Left lung (tissue), 10 donors: Measurements from ENCODE around the gene EIF6. TPM values are rescaled to one million over a fixed set of nuclear protein-coding genes. Genes with fewer than 3 reads are reported as not detected.

Experiments
- ATAC-seq: fragments of 200-7000 bp; cut with Tn5 transposase; one replicate; pipeline ENCODE4 v1.9.1; 2020; ENCODE audit warnings: moderate library complexity
- DNase-seq, 4 donors: peaks; one replicate each; pipeline ENCODE4 v3.0.0-alpha.2; 2013 to 2020
- H3K27ac ChIP-seq, 2 donors: fragments of 200-600 bp; sonication (generic) in 1 of 2; one replicate each; pipeline versions ENCODE4 v1.5.0 to v1.8.0; 2020 to 2021
- H3K27me3 ChIP-seq, 2 donors: fragments of 200-600 bp; sonication (generic) in 1 of 2; one replicate each; pipeline versions ENCODE4 v1.5.0 to v1.8.0; 2020 to 2021
- H3K36me3 ChIP-seq, 2 donors: fragments of 200-600 bp; sonication (generic) in 1 of 2; one replicate each; pipeline versions ENCODE4 v1.5.0 to v1.8.0; 2020 to 2021
- H3K4me1 ChIP-seq, 2 donors: fragments of 200-600 bp; one replicate each; pipeline ENCODE4 v1.8.0; 2021
- H3K4me3 ChIP-seq, 2 donors: fragments of 200-600 bp; sonication (generic) in 1 of 2; one replicate each; pipeline versions ENCODE4 v1.5.0 to v1.8.0; 2020 to 2021; ENCODE audit warnings: mild to moderate bottlenecking in 1 of 2
- H3K9me3 ChIP-seq, 2 donors: fragments of 200-600 bp; sonication (generic) in 1 of 2; one replicate each; pipeline versions ENCODE4 v1.5.0 to v1.8.0; 2020 to 2021
- intact Hi-C, 2 donors: fragments of 100-400 bp; cut with DNase I; formaldehyde crosslinking; loops; one replicate each; pipeline versions ENCODE4 v1.11.2 to v1.14.2; 2022
- polyA plus RNA-seq, 6 donors: library from polyadenylated mRNA; unstranded; fragments of 120-200 nt; gene quantifications; one replicate each; pipeline ENCODE4 v1.2.1, GENCODE V29; 2013; ENCODE audit not compliant: insufficient read length in 6 of 6
- total RNA-seq, 2 donors: library from RNA; stranded (reverse); fragmentation: NEBNext Ultra II Directional; extraction: Animal tissue kit (Norgen Biotek cat#: 25700); gene quantifications; one replicate each; pipeline ENCODE4 v1.2.1, GENCODE V29; 2021
- TF ChIP-seq, protein P1 (sequence below), 2 donors: fragments of 200-600 bp; sonication (generic) in 1 of 2; IDR thresholded peaks; one replicate each; pipeline versions ENCODE4 v1.5.0 to v1.8.0; 2021; ENCODE audit warnings: antibody characterized with exemption in 2 of 2
- donor health status: DM: no; HTN: yes; CAD: no.
- donor health status: DM: no; HTN: no; CAD: no.

EIF6 gene
- total and polyA plus RNA-seq, 8 donors: 95.6 to 111 (median 107) TPM

DNA sequence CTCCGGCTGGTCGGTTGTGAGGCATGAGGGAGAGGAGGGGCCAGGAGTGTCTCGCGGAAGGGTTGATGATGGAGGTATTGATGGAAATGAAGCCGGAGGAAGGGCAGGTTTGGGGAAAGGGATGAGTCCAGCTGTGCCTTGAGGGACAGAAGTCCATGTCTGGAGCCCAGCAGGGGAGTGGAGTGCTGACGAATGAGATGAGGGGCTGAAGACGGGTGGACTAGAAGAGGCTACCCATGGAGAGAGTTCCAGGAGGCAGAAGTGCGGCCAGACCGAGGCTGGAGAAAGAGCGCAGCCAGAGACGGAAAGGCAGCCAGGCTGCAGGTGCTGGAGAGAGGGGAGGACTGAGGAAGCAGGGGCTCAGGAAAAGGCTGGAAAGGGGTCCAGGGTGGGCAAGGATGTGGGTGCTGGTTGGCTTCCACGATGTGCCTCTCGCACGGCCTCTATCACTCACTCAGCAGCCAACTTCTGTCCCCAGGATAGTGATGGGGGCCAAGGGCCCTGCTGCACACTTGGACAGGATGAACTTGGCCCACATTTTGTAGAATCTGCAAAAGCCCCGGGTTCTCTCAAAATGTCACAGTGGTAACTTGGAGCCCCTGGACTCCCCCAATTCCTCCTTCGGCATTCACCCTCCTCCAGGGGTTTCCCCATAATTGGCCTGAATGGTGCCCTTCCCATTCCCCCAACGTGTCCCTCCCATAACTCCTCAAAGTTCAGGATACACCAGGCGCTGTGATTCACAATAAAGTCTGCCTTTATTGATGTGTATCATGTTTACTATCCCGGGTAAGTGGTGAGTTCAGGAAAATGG is 627 bp upstream of the EIF6 start:
- intact Hi-C loops: no loop called here
- DNase-seq: no peak
- ATAC-seq: peak; percentile 5

DNA sequence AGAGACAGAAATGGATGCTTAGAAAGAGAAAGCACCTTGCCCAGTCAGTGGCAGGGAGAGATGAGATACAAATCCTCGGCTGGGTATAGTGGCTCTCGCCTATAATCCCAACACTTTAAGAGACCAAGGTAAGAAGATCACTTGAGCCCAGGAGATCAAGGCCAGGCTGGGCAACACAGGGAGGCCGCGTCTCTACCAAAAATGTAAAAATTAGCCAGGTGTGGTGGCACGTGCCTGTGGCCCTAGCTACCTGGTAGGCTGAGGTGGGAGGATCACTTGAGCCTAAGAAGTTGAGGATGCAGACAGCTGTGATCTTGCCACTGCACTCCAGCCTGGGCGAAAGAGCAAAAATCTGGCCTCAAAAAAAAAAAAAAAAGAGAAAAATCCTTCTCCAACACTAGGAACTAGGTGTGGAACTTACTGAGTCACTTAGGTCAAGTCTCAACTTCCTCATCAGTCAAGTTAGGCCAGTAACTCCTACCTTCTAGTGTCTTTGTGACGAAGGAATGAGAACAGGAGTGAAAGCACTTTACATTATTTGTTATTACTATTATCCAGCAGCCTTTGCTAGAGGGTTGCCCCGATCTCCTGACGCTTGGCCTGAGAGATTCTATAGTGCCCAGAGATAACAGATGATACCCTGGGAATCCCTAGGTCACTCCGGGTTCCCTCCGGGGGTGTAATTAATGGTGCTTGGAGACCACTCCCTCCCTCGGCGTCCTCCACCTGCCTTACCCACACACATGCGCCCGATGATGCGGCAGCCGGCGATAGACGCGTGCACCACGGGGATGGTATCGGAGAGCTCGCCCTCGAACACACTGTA is 918 bp downstream of the EIF6 start:
- no peaks in the 10 kb centered on the region for H3K9me3 ChIP-seq
- no peak for DNase-seq
- H3K36me3 ChIP-seq: peaks cover 0 to 37% of the 10 kb centered on the region in 2 donors
- H3K4me1 ChIP-seq: peaks cover 10 to 25% of the 10 kb centered on the region in 2 donors
- H3K27ac ChIP-seq: peak overlapping the region; percentile 84 to 85
- intact Hi-C loops: no loop called here
- TF ChIP-seq, protein P1, sequence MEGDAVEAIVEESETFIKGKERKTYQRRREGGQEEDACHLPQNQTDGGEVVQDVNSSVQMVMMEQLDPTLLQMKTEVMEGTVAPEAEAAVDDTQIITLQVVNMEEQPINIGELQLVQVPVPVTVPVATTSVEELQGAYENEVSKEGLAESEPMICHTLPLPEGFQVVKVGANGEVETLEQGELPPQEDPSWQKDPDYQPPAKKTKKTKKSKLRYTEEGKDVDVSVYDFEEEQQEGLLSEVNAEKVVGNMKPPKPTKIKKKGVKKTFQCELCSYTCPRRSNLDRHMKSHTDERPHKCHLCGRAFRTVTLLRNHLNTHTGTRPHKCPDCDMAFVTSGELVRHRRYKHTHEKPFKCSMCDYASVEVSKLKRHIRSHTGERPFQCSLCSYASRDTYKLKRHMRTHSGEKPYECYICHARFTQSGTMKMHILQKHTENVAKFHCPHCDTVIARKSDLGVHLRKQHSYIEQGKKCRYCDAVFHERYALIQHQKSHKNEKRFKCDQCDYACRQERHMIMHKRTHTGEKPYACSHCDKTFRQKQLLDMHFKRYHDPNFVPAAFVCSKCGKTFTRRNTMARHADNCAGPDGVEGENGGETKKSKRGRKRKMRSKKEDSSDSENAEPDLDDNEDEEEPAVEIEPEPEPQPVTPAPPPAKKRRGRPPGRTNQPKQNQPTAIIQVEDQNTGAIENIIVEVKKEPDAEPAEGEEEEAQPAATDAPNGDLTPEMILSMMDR (IDR thresholded peaks at IDR 0.05): no peak
- peak; percentile 21 for ATAC-seq
- no peaks in the 10 kb centered on the region for H3K27me3 ChIP-seq
- H3K4me3 ChIP-seq: peak overlapping the region; percentile 97 to 99

More for the DNA sequence above, 627 bp upstream of the EIF6 start:
- H3K27ac ChIP-seq: peak overlapping the region; percentile 84 to 85
- peaks cover 0 to 22% of the 10 kb centered on the region in 2 donors for H3K36me3 ChIP-seq
- H3K4me1 ChIP-seq: peaks cover 10 to 22% of the 10 kb centered on the region in 2 donors
- TF ChIP-seq, protein P1 (IDR thresholded peaks at IDR 0.05): no peak
- H3K4me3 ChIP-seq: peak overlapping the region; percentile 97 to 99
- H3K9me3 ChIP-seq: no peaks in the 10 kb centered on the region
- H3K27me3 ChIP-seq: no peaks in the 10 kb centered on the region

DNA sequence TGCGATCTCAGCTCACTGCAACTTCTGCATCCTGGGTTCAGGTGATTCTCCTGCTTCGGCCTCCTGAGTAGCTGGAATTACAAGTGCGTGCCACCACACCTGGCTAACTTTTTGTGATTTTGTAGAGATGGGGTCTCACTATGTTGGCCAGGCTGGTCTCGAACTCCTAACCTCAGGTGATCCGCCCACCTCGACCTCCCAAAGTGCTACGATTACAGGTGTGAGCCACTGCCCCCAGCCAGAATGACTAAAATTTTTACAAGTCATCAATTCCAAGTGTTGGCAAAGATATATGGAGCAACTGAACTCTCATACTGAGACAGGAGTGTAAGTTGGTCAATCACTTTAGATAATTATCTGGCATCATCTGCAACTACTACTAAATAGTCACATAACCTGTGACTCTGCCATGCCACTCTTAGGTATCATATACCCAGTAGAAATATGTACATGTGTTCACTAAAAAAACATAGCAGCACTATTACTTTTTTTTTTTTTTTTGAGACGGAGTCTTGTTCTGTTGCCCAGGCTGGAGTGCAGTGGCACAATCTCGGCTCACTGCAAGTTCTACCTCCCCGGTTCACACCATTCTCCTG is 3.0 kb downstream of the EIF6 start:
- peaks cover 15 to 38% of the 10 kb centered on the region in 2 donors for H3K4me1 ChIP-seq
- H3K36me3 ChIP-seq: peaks cover 0 to 42% of the 10 kb centered on the region in 2 donors
- TF ChIP-seq, protein P1 (IDR thresholded peaks at IDR 0.05): no peak
- no peaks in the 10 kb centered on the region for H3K27me3 ChIP-seq
- no peak overlapping the region for H3K4me3 ChIP-seq
- intact Hi-C loops: no loop called here
- DNase-seq: no peak
- ATAC-seq: no peak
- H3K27ac ChIP-seq: no peak overlapping the region
- no peaks in the 10 kb centered on the region for H3K9me3 ChIP-seq

DNA sequence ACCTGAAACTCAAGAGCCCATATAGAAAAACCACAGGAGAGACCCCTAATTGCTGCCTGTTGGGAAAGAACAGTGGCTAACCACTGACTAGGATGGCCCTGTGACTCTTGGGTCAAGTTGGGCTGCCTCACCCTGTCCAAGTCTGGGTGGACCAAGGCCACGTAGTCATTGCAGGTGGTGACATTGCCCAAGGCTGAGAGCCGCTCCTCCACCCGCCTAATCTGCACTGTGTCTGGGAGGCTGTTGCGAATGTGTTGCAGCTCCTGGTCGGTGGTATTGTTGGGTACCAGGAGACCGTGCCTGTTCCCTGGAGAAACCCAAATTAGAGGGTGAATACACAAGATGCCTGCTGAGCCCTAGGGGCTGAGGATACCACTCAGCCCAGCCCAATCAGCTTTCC is 4.0 kb downstream of the EIF6 start:
- Histone ChIP-seq H3K36me3 (peaks cover 0 to 47% of the 10 kb centered on the region in 2 donors), H3K27me3 (no peaks in the 10 kb centered on the region), H3K4me3 (no peak overlapping the region), H3K27ac (no peak overlapping the region), H3K4me1 (peaks cover 22 to 48% of the 10 kb centered on the region in 2 donors), H3K9me3 (no peaks in the 10 kb centered on the region)
- TF ChIP-seq, protein P1 (IDR thresholded peaks at IDR 0.05): no peak
- DNase-seq: no peak
- ATAC-seq: no peak
- intact Hi-C loops: no loop called here
